Esophagus squamous epithelium (tissue), 4 donors: Measurements from ENCODE around the gene CITED1.

Experiments used
- CTCF ChIP-seq, 6 experiments: fragments of 450-650 bp in 4 of 6; fragments of 200-600 bp in 2 of 6; sonication (generic) in 2 of 6; IDR thresholded peaks; one replicate each; pipeline ENCODE4 v1.5.1; 2016 to 2019; ENCODE audit warnings: antibody characterized with exemption in 6 of 6, mild to moderate bottlenecking in 4 of 6, moderate library complexity in 4 of 6
- POLR2A ChIP-seq, 4 donors: fragments of 450-650 bp; IDR thresholded peaks; one replicate each; pipeline ENCODE4 v1.6.1; 2017; ENCODE audit warnings: antibody characterized with exemption in 4 of 4, mild to moderate bottlenecking in 4 of 4, moderate library complexity in 3 of 4

DNA sequence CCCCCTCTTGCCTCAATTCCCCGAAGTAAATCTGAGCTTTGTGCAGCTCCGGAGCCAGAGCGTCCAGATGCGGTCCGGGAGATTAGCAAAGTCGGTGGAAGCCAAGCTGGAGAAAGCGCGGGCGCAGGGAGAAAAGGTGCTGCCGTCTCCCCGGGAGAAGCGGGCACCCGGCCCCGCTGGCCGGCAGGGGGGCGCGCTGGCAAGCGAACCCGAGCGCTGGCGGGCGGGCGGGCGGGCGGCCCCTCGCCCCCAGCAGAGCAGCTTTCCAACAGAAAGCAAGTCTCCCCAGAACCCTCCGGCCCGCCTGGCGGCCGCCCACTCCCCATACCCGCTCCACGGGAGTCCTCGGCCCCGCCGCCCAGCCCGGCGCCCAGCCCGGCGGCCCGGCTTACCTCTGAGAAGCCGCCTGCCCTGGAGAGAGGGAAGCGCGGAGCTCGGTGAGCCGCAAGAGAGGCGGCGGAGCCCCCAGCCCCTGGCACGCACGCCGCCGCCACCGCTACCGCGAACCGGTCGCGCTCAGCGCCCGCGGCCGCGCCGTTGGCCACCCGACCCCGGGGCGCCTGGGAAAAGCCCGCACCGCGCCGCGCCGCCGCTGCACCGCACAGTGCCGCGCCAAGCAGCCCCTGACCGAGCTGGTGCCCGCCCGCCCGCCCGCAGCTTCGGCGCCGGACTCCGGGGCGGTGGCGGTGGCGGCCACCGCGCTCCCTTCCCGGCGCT is 529 bp upstream of the CITED1 start:
- TF ChIP-seq POLR2A (IDR thresholded peaks at IDR 0.05): no peak
- TF ChIP-seq CTCF (IDR thresholded peaks at IDR 0.05): no peak
